LHCN-M2 (cell line): ENCODE measurements around the gene DMD. TPM values are rescaled to one million over a fixed set of nuclear protein-coding genes. Genes with fewer than 3 reads are reported as not detected.
"Not testable (repeated sequence)": the region's sequence is repeated elsewhere in the genome, so short reads cannot be mapped to it uniquely, and the experiment has no call there.

Experiments
- DNase-seq: peaks from one replicate; pipeline ENCODE4 v3.0.0-alpha.2; 2012; ENCODE audit warnings: low read depth
- total RNA-seq: library from RNA; depleted of rRNA; stranded (reverse); fragments of >200 nt; gene quantifications from 2 replicates; pipeline ENCODE4 v1.2.3, GENCODE V29; 2014

The DMD gene
- total RNA-seq, 1 experiment from 2014 or later, result 7.4 TPM

GRCh38 chrX:31604629-31605221 lies 1606.6 kb downstream of the DMD start:
- DNase-seq, result no peak

- DNase-seq, result peak; percentile 39
Observed at GRCh38 chrX:31603411-31604120, 1607.8 kb downstream of the DMD start.

- no peak for DNase-seq
Observed at GRCh38 chrX:31600823-31601222, 1610.5 kb downstream of the DMD start.

DNA sequence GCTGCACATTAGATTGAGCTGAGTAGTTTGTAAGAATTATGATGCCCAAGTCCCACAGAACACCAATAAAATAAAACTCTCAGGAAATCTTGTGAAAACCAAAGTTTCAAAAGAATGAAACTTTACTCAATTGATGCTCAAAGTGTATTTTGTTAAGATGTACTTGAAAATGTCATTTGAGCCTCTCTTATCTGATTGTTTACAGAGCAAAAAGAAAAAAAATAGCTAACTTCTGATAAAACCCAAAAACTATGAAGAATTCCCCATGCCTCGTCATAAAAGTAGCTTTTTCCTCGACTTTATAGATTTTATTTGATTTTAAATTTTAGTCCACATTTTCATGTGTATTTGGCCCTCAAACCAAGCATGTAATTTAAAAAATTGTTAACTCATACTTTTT lies 1618.0 kb downstream of the DMD start:
- no peak for DNase-seq

DNA sequence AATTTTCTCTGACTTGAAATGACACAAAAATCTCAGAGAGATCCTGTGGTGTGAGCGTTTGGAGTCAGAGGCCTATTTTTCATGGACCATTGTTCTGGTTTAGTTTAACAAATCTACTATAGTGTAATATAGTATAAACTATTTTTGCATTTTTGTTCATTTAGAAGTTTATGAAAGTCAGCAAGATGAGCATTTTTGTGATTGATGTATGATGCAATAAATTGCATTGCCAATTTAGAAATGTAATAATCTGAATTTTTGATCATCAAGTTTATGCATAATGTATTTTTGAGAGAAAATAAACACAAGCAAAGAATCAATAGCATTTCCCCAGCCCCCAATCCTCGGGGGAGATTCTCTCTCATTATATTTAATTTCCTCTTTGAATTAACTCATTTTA lies 1620.0 kb downstream of the DMD start:
- DNase-seq, result no peak

GRCh38 chrX:31590581-31591114 lies 1620.7 kb downstream of the DMD start:
- peak; percentile 62 for DNase-seq

GRCh38 chrX:31589503-31589902 lies 1621.8 kb downstream of the DMD start:
- no peak for DNase-seq

DNA sequence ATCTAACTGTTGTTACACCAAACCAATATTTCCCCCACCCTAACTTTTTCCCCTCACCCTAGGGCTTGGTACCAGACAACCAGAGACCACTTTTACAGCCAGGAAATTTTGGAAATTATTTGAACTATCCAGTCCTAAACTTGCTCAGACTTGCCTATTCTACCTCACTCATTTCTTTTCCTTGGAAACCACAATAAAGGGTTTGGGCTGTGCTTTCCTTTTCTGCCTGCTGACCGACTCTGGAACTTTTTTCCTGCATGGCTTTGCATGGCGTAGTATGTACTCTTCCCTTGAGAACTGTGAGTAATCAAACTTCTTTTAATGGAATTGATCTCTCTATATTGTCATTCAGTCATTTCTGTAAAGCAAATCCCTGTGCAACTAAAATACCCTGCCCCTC lies 1623.0 kb downstream of the DMD start:
- no peak for DNase-seq

- DNase-seq, result not testable (repeated sequence)
Observed at GRCh38 chrX:31583892-31584291, 1627.5 kb downstream of the DMD start.

DNA sequence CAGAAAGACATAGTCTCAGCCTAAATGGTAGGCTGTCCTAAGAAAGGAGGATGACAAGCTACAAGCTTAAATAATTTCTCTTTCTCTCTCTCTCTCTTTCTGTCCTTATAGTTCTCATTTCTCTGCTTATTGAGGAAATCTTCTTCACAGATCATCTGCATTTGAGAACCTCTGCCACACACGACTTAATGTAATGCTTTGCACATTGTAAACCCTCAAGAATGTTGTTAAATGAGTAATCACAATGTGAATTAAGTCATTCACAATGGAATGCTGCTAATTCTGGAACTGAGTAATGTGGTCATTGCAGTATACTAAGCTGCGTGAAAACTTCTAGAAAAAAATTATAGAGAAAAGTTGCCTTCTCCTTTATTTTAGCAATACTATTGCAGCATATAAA lies 1630.6 kb downstream of the DMD start:
- DNase-seq, result peak; percentile 64

GRCh38 chrX:31580227-31580626 lies 1631.1 kb downstream of the DMD start:
- peak; percentile 44 for DNase-seq

- DNase-seq, result no peak
Observed at GRCh38 chrX:31572360-31572759, 1639.0 kb downstream of the DMD start.

- DNase-seq, result no peak
Observed at GRCh38 chrX:31570658-31571057, 1640.7 kb downstream of the DMD start.

- DNase-seq, result no peak
Observed at GRCh38 chrX:31563792-31564191, 1647.6 kb downstream of the DMD start.

DNA sequence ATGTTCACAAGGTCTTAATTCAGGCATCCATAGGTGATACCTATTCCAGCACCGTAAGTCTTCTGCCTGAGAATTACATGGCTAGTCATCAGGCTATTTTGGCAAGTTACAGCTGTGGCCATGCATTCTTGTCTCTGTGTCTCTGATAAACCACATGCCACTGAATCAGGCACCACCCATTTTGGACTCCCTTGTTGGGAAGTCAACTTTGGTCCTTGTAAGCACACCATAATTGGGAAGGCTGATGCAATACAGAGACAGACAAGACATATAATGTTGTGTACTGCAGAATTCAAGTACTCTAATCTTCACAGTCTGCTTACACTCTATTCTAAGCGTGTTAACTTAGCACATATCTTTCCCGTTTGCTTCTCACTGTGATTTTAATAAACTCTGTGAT lies 1655.8 kb downstream of the DMD start:
- DNase-seq, result no peak

GRCh38 chrX:31551913-31552312 lies 1659.4 kb downstream of the DMD start:
- no peak for DNase-seq

DNA sequence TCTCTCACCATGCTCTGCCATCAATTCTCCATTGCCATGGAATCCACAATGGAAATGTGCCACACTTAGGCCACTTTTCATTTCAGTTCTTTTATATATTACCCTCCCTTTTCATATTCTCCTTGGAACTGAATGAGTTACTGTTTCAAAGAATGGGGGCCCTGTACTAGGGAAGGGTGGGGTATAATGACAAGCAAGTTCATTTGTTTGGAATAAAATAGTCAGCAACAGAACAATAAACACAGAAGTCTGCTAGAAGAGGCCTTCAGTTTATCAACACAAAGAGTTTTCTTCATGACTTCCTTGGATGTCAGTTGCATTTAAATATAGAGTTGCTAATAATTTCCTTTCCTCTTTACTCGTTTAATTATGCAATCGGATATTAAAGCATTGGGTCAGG lies 1661.2 kb downstream of the DMD start:
- no peak for DNase-seq

DNA sequence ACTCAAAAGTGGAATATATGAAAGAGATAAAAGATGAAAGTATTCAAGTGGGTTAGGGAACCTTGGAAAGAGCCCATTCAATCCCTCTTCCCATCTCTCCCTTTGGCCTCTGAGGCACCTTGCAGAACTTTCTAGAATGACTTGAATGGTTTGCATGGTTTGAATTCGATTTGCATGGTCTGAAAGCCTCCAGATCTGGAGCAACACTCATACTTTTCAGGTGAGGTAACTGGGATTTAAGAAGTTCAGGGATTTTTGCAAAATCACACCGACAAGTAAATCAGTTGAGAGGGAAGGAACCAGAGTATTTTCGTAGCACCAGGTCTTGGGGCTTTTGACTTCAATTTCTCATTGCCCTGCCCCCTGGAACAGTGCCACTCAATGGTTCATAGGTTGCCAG lies 1663.5 kb downstream of the DMD start:
- no peak for DNase-seq

- peak; percentile 66 for DNase-seq
Observed at GRCh38 chrX:31547416-31547815, 1663.9 kb downstream of the DMD start.

DNA sequence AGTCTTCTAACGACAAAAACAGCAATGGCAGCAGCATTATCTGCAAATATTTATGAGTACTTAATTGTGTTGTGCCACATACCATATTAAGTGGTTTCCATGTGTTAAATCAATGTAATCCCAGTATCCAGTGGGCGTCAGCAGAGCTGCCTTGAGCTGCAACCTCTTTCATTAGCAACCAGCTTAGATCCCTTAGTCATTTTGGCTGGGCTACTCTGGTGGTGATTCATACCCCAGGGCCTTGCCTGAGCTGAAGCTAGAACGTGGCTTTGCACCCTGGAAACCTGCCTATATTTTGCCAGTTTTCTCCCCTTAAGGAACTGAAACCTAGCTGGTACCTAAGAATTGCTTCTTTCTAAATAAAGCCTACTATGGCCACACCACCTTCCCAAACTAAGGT lies 1665.2 kb downstream of the DMD start:
- peak; percentile 78 for DNase-seq

DNA sequence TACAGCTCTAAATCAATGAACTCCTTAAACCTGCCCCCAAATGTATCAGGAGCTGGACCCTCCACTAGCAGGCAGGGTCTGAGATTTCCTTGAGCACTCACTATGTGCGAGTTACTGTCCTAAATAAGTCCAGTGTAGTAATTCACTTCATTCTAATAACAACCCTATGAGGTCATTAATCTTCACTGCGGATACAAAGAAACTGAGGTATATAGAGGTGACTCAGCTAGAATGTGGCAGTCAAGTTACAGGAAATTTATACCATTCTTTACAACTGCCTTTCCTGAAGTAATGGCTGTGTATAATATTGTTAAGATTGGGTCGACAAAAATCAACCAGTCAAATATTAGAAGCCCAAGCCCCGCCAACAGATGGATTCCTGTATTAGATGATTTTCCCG lies 1665.6 kb downstream of the DMD start:
- no peak for DNase-seq

- DNase-seq, result no peak
Observed at GRCh38 chrX:31545191-31545590, 1666.2 kb downstream of the DMD start.

DNA sequence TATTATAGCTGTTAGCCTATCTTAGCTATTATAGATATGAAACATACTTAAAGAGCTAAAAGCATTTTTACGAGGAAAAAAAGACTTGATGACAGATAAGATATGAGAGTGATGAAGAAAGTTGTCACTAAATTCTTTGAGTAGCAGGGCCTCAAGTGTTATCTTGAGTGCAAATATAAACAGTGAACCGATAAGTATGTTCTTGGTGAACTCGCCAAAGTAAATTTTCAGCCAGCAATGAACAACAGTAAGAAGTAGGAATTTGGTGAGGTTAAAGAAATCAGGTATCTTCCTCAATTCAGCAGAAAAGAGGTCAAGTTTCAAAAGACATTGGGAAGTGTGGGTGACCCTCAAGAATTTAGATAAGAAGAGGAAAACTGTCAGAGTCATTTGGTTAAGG lies 1667.7 kb downstream of the DMD start:
- no peak for DNase-seq
